Spleen (tissue), 7 donors: ENCODE measurements around the gene RNGTT.

ENCODE experiments used
- CTCF ChIP-seq, 11 experiments: fragments of 200-600 bp in 7 of 11; fragments of 450-650 bp in 4 of 11; sonication (generic) in 4 of 11; IDR thresholded peaks in 8 of 11; conservative IDR thresholded peaks in 3 of 11; 1 replicate in 7 of 11; 2 replicates in 4 of 11; pipeline versions ENCODE4 v1.4.0 to v1.8.0; 2016 to 2021; ENCODE audit warnings: antibody characterized with exemption in 11 of 11, inconsistent platforms in 4 of 11, mild to moderate bottlenecking in 1 of 11
- POLR2A ChIP-seq, 3 donors: fragments of 450-650 bp; IDR thresholded peaks; one replicate each; pipeline ENCODE4 v1.5.1; 2017; ENCODE audit warnings: antibody characterized with exemption in 3 of 3, mild to moderate bottlenecking in 1 of 3
- POLR2AphosphoS5 ChIP-seq, 3 donors: sonication (generic); formaldehyde crosslinking; IDR thresholded peaks; one replicate each; pipeline ENCODE4 v1.5.1; 2017; ENCODE audit warnings: antibody characterized with exemption in 3 of 3
- donor health status: DM: no; HTN: no; CAD: no; lungs with moderate emphysema.
- donor health status: DM: no; HTN: no; CAD: no.
- donor health status: DM: no; HTN: no; CAD: no.

GRCh38 chr6:88810701-88811100 is 152.7 kb downstream of the RNGTT start:
- TF ChIP-seq CTCF (IDR thresholded peaks at IDR 0.05 in 8 of 11, conservative IDR thresholded peaks at IDR 0.05 in 3 of 11): no peak
- TF ChIP-seq POLR2AphosphoS5 (IDR thresholded peaks at IDR 0.05): no peak
- TF ChIP-seq POLR2A (IDR thresholded peaks at IDR 0.05): no peak
